A549 treated with Hydrocortisone at 1 μM for 4 hours (cell line): ENCODE results near the gene ZNF439. TPM values are rescaled to one million over a fixed set of nuclear protein-coding genes. Genes with fewer than 3 reads are reported as not detected.

Source experiments
- total RNA-seq: library from RNA; stranded (reverse); fragments of 200-300 nt; extraction: Qiagen RNA extraction; gene quantifications from 5 replicates; pipeline ENCODE4 v1.2.3, GENCODE V29; 2022

Gene ZNF439
- not detected in 5 replicates for total RNA-seq

GRCh38 chr19:11848594-11849469, at the start of gene ZNF439:
TSS of gene ZNF439 (plus strand) at chr19:11848726. CDS start at chr19:11848868, 142 bp downstream.

GRCh38 chr19:11814029-11814699, 34.4 kb upstream of the ZNF439 start, which contains the start of gene ZNF440:
TSS of gene ZNF440 (plus strand) at chr19:11814273. CDS start at chr19:11814448, 175 bp downstream.

DNA sequence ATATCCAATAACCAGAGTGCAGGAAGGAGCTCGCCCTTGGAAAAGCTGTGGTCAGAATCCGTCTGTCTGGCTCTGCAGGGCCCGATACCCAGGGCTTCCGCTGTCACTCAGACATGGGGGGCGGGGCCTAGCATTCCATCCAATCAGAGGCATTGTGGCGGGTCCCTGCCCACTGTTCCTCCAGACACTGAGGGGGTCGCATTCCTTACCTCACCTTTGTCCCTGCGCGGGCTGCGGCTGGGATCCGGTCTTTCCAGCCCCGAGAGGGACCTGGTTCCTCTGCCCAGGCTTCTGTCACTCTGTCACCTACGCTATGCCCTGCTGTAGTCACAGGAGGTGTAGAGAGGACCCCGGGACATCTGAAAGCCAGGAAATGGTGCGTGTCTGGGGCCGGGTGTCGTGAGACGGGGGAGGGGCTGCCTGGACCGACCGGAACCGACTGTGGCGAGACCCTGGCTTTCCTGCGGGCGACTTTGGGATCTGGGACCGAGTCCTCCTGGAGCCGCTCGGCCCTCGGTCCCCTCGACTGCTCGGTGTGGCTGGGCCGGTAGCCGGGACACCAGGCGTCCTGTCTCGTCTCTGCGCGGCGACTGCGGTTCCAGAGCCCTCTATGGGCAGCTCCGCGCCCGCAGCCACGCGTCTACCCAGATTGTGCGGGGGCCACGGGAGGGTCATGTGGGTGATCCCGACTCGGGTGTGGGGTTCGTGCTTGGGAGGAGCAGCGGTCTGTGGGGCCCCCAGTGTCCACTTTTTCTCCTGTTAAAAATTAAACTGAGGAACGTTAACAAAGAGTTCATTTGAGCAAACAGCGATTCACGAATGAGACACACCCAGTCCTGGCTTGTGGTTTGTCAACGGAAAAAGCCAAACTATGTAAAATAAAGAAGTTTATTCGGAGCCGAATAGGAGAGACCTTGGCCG, 39.3 kb downstream of the ZNF439 start, which contains the start of gene ZNF69:
ZNF69 (plus strand) TSS at position 172 of the 921 bp plus-strand sequence; CDS start at position 314, 142 bp downstream.

Other genes with a start within 250 kb of the ZNF439 start
- gene ZNF823, start 109.8 kb upstream of the ZNF439 start, total RNA-seq, result 1.6 to 3.4 TPM (median 2.5 TPM) in 5 replicates
- gene ZNF441, start 81.7 kb upstream of the ZNF439 start, total RNA-seq, result 0.02 TPM in 1 of 5 replicates, not detected in the others
- not detected in 5 replicates for gene ZNF491, start 50.2 kb upstream of the ZNF439 start, total RNA-seq
- 0.02 to 0.07 TPM (median 0.03 TPM) in 4 of 5 replicates, not detected in the other for gene ZNF440, start 34.5 kb upstream of the ZNF439 start, total RNA-seq
- not detected in 5 replicates for gene ZNF69, start 39.1 kb downstream of the ZNF439 start, total RNA-seq
- gene ZNF700, start 76.4 kb downstream of the ZNF439 start, total RNA-seq, result 0.20 to 0.33 TPM (median 0.29 TPM) in 5 replicates
- not detected in 5 replicates for gene ZNF763, start 116.3 kb downstream of the ZNF439 start, total RNA-seq
- not detected in 5 replicates for gene ZNF433, start 187.0 kb downstream of the ZNF439 start, total RNA-seq
- gene ZNF878, start 204.2 kb downstream of the ZNF439 start, total RNA-seq, result not detected in 5 replicates
- gene ZNF844, start 216.0 kb downstream of the ZNF439 start, total RNA-seq, result not detected in 5 replicates